Adrenal gland (tissue), 12 donors: Measurements from ENCODE around the gene TEX14. TPM values are rescaled to one million over a fixed set of nuclear protein-coding genes. Genes with fewer than 3 reads are reported as not detected.
A peak's percentile ranks its signal among the peaks of the same experiment; 100 is the strongest.

Experiments used
- DNase-seq, 7 donors: peaks; one replicate each; pipeline ENCODE4 v3.0.0-alpha.2; 2019 to 2020
- H3K27ac ChIP-seq, 5 donors: fragments of 200-600 bp; sonication (generic) in 4 of 5; 1 replicate in 3 of 5; 2 replicates in 2 of 5; pipeline versions ENCODE4 v1.5.1 to v1.8.0; 2016 to 2020; ENCODE audit warnings: mild to moderate bottlenecking in 1 of 5
- H3K27me3 ChIP-seq: fragments of 200-600 bp; 2 replicates; pipeline ENCODE4 v1.8.0; 2021
- H3K36me3 ChIP-seq, 2 donors: fragments of 200-600 bp; replicated peaks in 1 of 2; 1 replicate in 1 of 2; 2 replicates in 1 of 2; pipeline versions ENCODE4 v1.5.1 to v1.8.0; 2018 to 2022
- H3K4me1 ChIP-seq, 2 donors: fragments of 200-600 bp; replicated peaks in 1 of 2; 1 replicate in 1 of 2; 2 replicates in 1 of 2; pipeline versions ENCODE4 v1.5.1 to v1.8.0; 2018 to 2021
- H3K4me3 ChIP-seq, 4 donors: fragments of 200-600 bp; sonication (generic) in 3 of 4; one replicate each; pipeline ENCODE4 v1.5.1; 2016 to 2018
- H3K9me3 ChIP-seq, 3 donors: fragments of 200-600 bp; sonication (generic) in 1 of 3; replicated peaks in 1 of 3; 1 replicate in 2 of 3; 2 replicates in 1 of 3; pipeline versions ENCODE4 v1.5.1 to v1.8.0; 2016 to 2021
- POLR2A ChIP-seq, 2 donors: fragments of 450-650 bp; IDR thresholded peaks; one replicate each; pipeline ENCODE4 v1.6.1; 2017; ENCODE audit warnings: antibody characterized with exemption in 2 of 2, mild to moderate bottlenecking in 2 of 2, moderate library complexity in 1 of 2
- WGBS, 4 donors: extraction: QIAGEN DNeasy Blood & Tissue Kit in 2 of 4; methylation state at CpG; one replicate each; pipeline versions ENCODE4 v1.1.5 to v1.1.7; 2013 to 2017; 5-methylcytosine and 5-hydroxymethylcytosine counted together
- intact Hi-C, 2 donors: fragments of 100-400 bp; cut with DNase I; formaldehyde crosslinking; loops; one replicate each; pipeline versions ENCODE4 v1.14.1 to v1.15.0; 2022 to 2023
- polyA plus RNA-seq, 3 donors: library from polyadenylated mRNA; stranded (reverse); fragments of 200-250 nt in 2 of 3; fragments of 350-450 nt in 1 of 3; fragmentation: Illumina TruSeq in 1 of 3; extraction: RNeasy Lipid Tissue Mini Kit (QIAGEN cat#74804) in 1 of 3; gene quantifications; one replicate each; pipeline ENCODE4 v1.2.3, GENCODE V29; 2013 to 2014
- total RNA-seq, 9 donors: library from RNA; depleted of rRNA in 4 of 9; stranded (reverse); fragments of >200 nt in 4 of 9; fragments of 120-200 nt in 1 of 9; fragmentation: NEBNext Ultra II Directional in 1 of 9; extraction: Animal tissue kit (Norgen Biotek cat#: 25700) in 1 of 9; gene quantifications; one replicate each; pipeline versions ENCODE4 v1.1.0 to v1.2.4, GENCODE V29; 2013 to 2023
- TF ChIP-seq, protein P1 (sequence below), 6 experiments: fragments of 450-650 bp in 4 of 6; fragments of 200-600 bp in 2 of 6; sonication (generic) in 1 of 6; IDR thresholded peaks; 1 replicate in 5 of 6; 2 replicates in 1 of 6; pipeline versions ENCODE4 v1.5.1 to v1.8.0; 2016 to 2021; ENCODE audit warnings: antibody characterized with exemption in 6 of 6, mild to moderate bottlenecking in 2 of 6, moderate library complexity in 1 of 6
- donor health status: healthy with polysubstance abuse.
- donor health status: Bipolar disorder and iron deficiency.
- donor health status: DM: yes; HTN: yes; CAD: no.
- donor health status: DM: no; HTN: no; CAD: no.
- donor health status: DM: no; HTN: no; CAD: no.
- donor health status: DM: yes; HTN: yes; CAD: no.

The TEX14 gene
- total and polyA plus RNA-seq, 12 donors: 0.10 to 0.97 (median 0.30) TPM; not detected in 1

DNA sequence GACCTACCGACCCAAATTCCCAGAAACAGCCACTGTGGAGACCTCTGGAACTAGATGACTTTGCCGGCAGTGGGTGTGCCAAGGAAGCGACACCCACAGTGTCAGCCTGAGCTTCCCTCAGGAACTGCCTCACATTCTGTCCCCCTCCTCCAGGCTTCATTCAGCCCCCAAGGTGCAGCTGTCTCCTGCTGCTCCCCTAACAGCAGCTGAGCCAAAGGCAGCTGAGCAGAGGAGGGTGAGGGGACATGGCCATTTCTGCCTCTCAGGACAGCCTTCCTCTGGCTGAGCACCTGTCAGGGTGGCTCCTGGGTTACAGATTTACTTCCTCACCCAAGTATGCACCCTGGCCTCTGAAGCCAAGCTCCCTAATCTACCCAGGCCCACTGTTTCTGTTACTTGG lies 155.3 kb downstream of the TEX14 start:
- WGBS, 4 donors: 80 to 92% (median 89%) methylated on average over 1 to 3 of the region's 3 CpGs
- H3K27me3 ChIP-seq: no peaks in the 10 kb centered on the region

DNA sequence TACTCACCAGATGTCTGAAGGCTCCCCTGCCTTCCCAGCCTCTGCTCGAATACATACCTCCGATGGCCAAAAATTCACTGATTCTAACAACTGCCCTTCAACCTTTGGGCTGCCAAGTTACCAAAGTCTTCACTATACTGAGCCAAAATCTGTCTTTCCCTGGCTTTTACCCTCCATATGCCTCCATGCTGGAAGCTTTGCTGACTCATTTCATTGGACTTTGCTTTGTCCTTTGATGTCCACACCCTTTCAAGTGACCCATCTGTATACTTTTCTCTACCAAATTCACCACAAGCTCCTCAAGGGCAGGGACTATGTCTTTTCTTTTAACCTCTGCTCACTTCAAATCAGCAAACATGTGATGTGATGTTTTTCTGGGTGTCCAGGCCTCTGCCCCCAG lies 156.4 kb downstream of the TEX14 start:
- no peak for DNase-seq
- WGBS, 4 donors: 33 to 67% (median 42%) methylated on average over 2 of the region's 2 CpGs
- peak overlapping the region; percentile 27 to 92 (median 70) for H3K27ac ChIP-seq

More for the DNA sequence above, 155.3 kb downstream of the TEX14 start:
- Histone ChIP-seq H3K36me3 (no peaks in the 10 kb centered on the region), H3K4me1 (peaks cover 32 to 43% of the 10 kb centered on the region in 2 donors), H3K27ac (peak overlapping the region in 1 of 5 donors; percentile 92), H3K9me3 (no peaks in the 10 kb centered on the region), H3K4me3 (no peak overlapping the region)
- no peak for TF ChIP-seq POLR2A (IDR thresholded peaks at IDR 0.05)
- TF ChIP-seq, protein P1, sequence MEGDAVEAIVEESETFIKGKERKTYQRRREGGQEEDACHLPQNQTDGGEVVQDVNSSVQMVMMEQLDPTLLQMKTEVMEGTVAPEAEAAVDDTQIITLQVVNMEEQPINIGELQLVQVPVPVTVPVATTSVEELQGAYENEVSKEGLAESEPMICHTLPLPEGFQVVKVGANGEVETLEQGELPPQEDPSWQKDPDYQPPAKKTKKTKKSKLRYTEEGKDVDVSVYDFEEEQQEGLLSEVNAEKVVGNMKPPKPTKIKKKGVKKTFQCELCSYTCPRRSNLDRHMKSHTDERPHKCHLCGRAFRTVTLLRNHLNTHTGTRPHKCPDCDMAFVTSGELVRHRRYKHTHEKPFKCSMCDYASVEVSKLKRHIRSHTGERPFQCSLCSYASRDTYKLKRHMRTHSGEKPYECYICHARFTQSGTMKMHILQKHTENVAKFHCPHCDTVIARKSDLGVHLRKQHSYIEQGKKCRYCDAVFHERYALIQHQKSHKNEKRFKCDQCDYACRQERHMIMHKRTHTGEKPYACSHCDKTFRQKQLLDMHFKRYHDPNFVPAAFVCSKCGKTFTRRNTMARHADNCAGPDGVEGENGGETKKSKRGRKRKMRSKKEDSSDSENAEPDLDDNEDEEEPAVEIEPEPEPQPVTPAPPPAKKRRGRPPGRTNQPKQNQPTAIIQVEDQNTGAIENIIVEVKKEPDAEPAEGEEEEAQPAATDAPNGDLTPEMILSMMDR (IDR thresholded peaks at IDR 0.05): no peak
- intact Hi-C loops: loop anchor here (10.0 kb wide), 2 partner anchors 48 to 158 kb away; partner anchors contain the start of genes RAD51C (in 1 of the 2) and TEX14 (in 1 of the 2)
- DNase-seq: no peak

DNA sequence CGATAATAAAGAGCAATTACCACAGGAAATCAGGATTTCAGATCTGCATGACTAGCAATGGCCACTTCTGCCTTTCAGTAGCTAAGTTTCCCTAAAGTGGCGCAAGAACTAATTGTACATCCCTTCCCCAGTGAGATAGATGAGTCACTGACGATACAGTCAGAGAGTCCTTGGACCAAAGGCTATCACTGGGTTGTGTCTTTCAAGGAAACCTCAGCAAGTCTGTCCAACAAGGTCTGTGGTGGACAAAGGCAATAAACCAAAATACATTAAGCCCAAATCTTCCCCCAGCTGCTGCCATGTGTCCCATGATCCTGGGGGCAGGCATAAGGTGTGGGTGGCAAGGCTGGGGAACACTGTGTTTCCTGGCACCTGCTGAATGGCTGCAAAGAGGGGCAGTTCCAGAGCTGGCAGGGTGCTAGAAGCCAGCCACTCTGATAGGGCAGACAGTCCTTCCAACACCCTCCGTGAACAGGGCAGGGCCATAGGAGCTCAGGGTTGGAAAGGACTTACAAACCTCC lies 156.9 kb downstream of the TEX14 start:
- Histone ChIP-seq H3K4me1 (peaks cover 36 to 55% of the 10 kb centered on the region in 2 donors), H3K27ac (peak overlapping the region; percentile 27 to 92 (median 70)), H3K36me3 (no peaks in the 10 kb centered on the region), H3K4me3 (no peak overlapping the region), H3K27me3 (no peaks in the 10 kb centered on the region), H3K9me3 (no peaks in the 10 kb centered on the region)
- intact Hi-C loops: loop anchor here (10.0 kb wide), 2 partner anchors 50 to 160 kb away; partner anchors contain the start of genes RAD51C (in 1 of the 2) and TEX14 (in 1 of the 2)
- 22 to 32% (median 28%) methylated on average over 3 to 4 of the region's 4 CpGs for WGBS, 4 donors
- TF ChIP-seq, protein P1 (IDR thresholded peaks at IDR 0.05): no peak
- TF ChIP-seq POLR2A (IDR thresholded peaks at IDR 0.05): peak in 1 of 2 donors; percentile 68
- DNase-seq: peak in 5 of 7 donors; percentile 47 to 85 (median 73)

More for the DNA sequence above, 156.4 kb downstream of the TEX14 start:
- Histone ChIP-seq H3K36me3 (no peaks in the 10 kb centered on the region), H3K4me3 (no peak overlapping the region), H3K4me1 (peaks cover 36 to 54% of the 10 kb centered on the region in 2 donors), H3K9me3 (no peaks in the 10 kb centered on the region), H3K27me3 (no peaks in the 10 kb centered on the region)
- intact Hi-C loops: loop anchor here (10.0 kb wide), 2 partner anchors 49 to 159 kb away; partner anchors contain the start of genes RAD51C (in 1 of the 2) and TEX14 (in 1 of the 2)
- TF ChIP-seq POLR2A (IDR thresholded peaks at IDR 0.05): no peak
- TF ChIP-seq, protein P1 (IDR thresholded peaks at IDR 0.05): no peak

DNA sequence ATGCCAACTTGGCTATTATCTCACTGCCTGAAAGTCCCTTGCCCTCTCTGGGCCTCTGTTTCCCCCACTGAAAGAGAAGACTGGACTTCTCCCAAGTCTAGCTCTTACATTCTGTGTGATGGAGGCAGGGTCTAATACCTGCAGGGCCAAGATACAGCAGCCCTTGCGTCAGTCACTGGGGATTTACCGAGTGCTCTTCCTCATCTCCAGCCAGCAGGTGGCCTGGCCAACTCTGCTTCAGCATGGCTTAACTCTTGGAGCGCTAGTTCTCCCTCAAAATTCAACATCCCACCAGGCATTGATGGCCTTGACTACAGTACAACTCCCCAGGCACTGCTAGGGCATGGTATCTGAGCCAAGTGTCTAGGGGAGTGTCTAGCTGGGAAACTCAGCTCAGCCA lies 157.5 kb downstream of the TEX14 start:
- peaks cover 40 to 59% of the 10 kb centered on the region in 2 donors for H3K4me1 ChIP-seq
- no peaks in the 10 kb centered on the region for H3K9me3 ChIP-seq
- intact Hi-C loops: loop anchor here (10.0 kb wide), 2 partner anchors 50 to 160 kb away; partner anchors contain the start of genes RAD51C (in 1 of the 2) and TEX14 (in 1 of the 2)
- H3K27me3 ChIP-seq: no peaks in the 10 kb centered on the region
- DNase-seq: no peak
- H3K36me3 ChIP-seq: no peaks in the 10 kb centered on the region
- no peak overlapping the region for H3K4me3 ChIP-seq
- TF ChIP-seq POLR2A (IDR thresholded peaks at IDR 0.05): no peak
- TF ChIP-seq, protein P1 (IDR thresholded peaks at IDR 0.05): no peak
- H3K27ac ChIP-seq: peak overlapping the region in 4 of 5 donors; percentile 53 to 92 (median 74)
- 47 to 61% (median 49%) methylated on average over 2 to 3 of the region's 3 CpGs for WGBS, 4 donors
